Keratinocyte (primary cell): ENCODE results near the gene IFNA7.

Source experiments
- CTCF ChIP-seq, 3 experiments: IDR thresholded peaks in 1 of 3; conservative IDR thresholded peaks in 1 of 3; optimal IDR thresholded peaks in 1 of 3; 2 replicates in 2 of 3; 3 replicates in 1 of 3; pipeline versions ENCODE3 to v1.5.1; 2011; ENCODE audit warnings: low read length in 3 of 3, mild to moderate bottlenecking in 3 of 3, moderate library complexity in 2 of 3, control low read depth in 1 of 3, inconsistent platforms in 1 of 3; ENCODE audit not compliant: insufficient read depth in 2 of 3; ENCODE audit errors: extremely low read depth in 1 of 3
- EZH2 ChIP-seq: IDR thresholded peaks from one replicate; pipeline ENCODE4 v1.6.1; 2012; ENCODE audit warnings: inconsistent platforms, mild to moderate bottlenecking, low read length, moderate library complexity

GRCh38 chr9:21171351-21171750 is 30.7 kb downstream of the IFNA7 start:
- TF ChIP-seq CTCF (optimal IDR thresholded peaks at IDR 0.05 in 1 of 3, IDR thresholded peaks at IDR 0.05 in 1 of 3, conservative IDR thresholded peaks at IDR 0.05 in 1 of 3; ENCODE audit: extremely low read depth in 1 of 3, insufficient read depth in 2 of 3, low read length in 3 of 3) = no peak
- no peak for TF ChIP-seq EZH2
